Ovary (tissue), 9 donors: ENCODE measurements around the gene DYNLT3. TPM values are rescaled to one million over a fixed set of nuclear protein-coding genes. Genes with fewer than 3 reads are reported as not detected.

Source experiments
- DNase-seq, 5 donors: peaks; one replicate each; pipeline ENCODE4 v3.0.0-alpha.2; 2019 to 2020
- H3K27ac ChIP-seq, 2 donors: fragments of 200-600 bp; one replicate each; pipeline versions ENCODE4 v1.5.1 to v1.8.0; 2019 to 2022
- H3K27me3 ChIP-seq: fragments of 200-600 bp; one replicate; pipeline ENCODE4 v1.8.0; 2022
- H3K36me3 ChIP-seq: fragments of 200-600 bp; sonication (generic); one replicate; pipeline ENCODE4 v1.5.1; 2019
- H3K4me1 ChIP-seq: one replicate; pipeline ENCODE4 v1.8.1; 2013; ENCODE audit warnings: mild to moderate bottlenecking, moderate library complexity; ENCODE audit not compliant: insufficient read depth
- H3K4me3 ChIP-seq: fragments of 200-600 bp; sonication (generic); one replicate; pipeline ENCODE4 v1.5.1; 2017
- H3K9me3 ChIP-seq, 2 donors: fragments of 200-600 bp in 1 of 2; sonication (generic) in 1 of 2; one replicate each; pipeline versions ENCODE4 v1.5.1 to v1.8.1; 2013 to 2019; ENCODE audit warnings: mild to moderate bottlenecking in 1 of 2, moderate library complexity in 1 of 2
- EP300 ChIP-seq: sonication (generic); formaldehyde crosslinking; IDR thresholded peaks from one replicate; pipeline ENCODE4 v1.6.1; 2017; ENCODE audit warnings: antibody characterized with exemption
- POLR2A ChIP-seq: fragments of 450-650 bp; IDR thresholded peaks from one replicate; pipeline ENCODE4 v1.6.1; 2017; ENCODE audit warnings: antibody characterized with exemption, mild to moderate bottlenecking, moderate library complexity
- WGBS, 3 donors: extraction: QIAGEN DNeasy Blood & Tissue Kit in 1 of 3; methylation state at CpG; one replicate each; pipeline versions ENCODE4 v1.1.5 to v1.1.7; 2013 to 2017; 5-methylcytosine and 5-hydroxymethylcytosine counted together
- intact Hi-C, 4 donors: fragments of 100-400 bp; cut with DNase I; formaldehyde crosslinking; loops; one replicate each; pipeline versions ENCODE4 v1.11.0 to v1.15.1; 2022 to 2023
- polyA plus RNA-seq, 2 donors: library from polyadenylated mRNA; stranded (reverse); fragments of 200-250 nt in 1 of 2; fragments of 350-450 nt in 1 of 2; fragmentation: Illumina TruSeq in 1 of 2; extraction: RNeasy Lipid Tissue Mini Kit (QIAGEN cat#74804) in 1 of 2; gene quantifications; one replicate each; pipeline ENCODE4 v1.2.3, GENCODE V29; 2013 to 2014
- total RNA-seq, 7 donors: library from RNA; depleted of rRNA in 2 of 7; stranded (reverse); fragments of >200 nt in 2 of 7; fragmentation: NEBNext Ultra II Directional in 3 of 7; extraction: Animal tissue kit (Norgen Biotek cat#: 25700) in 3 of 7; gene quantifications; one replicate each; pipeline versions ENCODE4 v1.1.0 to v1.2.4, GENCODE V29; 2016 to 2023
- TF ChIP-seq, protein P1 (sequence below), 3 donors: fragments of 450-650 bp in 2 of 3; fragments of 200-600 bp in 1 of 3; IDR thresholded peaks; one replicate each; pipeline versions ENCODE4 v1.5.1 to v1.8.0; 2016 to 2022; ENCODE audit warnings: antibody characterized with exemption in 3 of 3, mild to moderate bottlenecking in 1 of 3
- donor health status: DM: no; HTN: no; CAD: no; lungs with moderate emphysema.
- donor health status: DM: no; HTN: no; CAD: no.
- donor health status: Bipolar disorder and iron deficiency.
- donor health status: DM: yes; HTN: yes; CAD: no.
- donor health status: DM: no; HTN: no; CAD: no.
- donor health status: DM: yes; HTN: yes; CAD: no.

The DYNLT3 gene
- total and polyA plus RNA-seq, 9 donors = 20.0 to 33.3 (median 28.0) TPM

DNA sequence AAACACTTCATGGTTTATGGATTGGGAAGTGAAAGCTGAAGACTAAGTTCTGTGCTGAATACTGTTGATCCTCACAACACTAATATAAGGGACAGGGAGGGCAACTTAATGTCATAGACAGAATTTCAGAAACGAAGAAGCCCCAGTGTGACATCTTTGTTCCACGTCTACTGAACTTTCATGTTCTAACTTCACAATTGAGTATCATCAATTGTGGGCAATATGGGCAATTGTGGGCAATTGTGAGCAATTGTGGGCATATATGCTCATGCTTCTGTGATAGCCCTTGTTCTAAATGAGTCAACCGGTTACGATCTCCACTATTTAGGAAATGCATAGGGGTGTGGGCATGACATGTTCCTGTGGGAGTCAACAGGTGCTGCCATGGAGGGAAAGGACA lies 33.8 kb downstream of the DYNLT3 start:
- WGBS, 3 donors = 72 to 80% (median 74%) methylated on average over 4 of the region's 4 CpGs
- Histone ChIP-seq H3K4me3 (no peak overlapping the region), H3K36me3 (no peaks in the 10 kb centered on the region), H3K9me3 (no peaks in the 10 kb centered on the region), H3K27me3 (no peaks in the 10 kb centered on the region), H3K27ac (no peak overlapping the region), H3K4me1 (no peaks in the 10 kb centered on the region)
- TF ChIP-seq POLR2A (no peak), EP300 (no peak)
- DNase-seq = no peak
- intact Hi-C loops = no loop called here

DNA sequence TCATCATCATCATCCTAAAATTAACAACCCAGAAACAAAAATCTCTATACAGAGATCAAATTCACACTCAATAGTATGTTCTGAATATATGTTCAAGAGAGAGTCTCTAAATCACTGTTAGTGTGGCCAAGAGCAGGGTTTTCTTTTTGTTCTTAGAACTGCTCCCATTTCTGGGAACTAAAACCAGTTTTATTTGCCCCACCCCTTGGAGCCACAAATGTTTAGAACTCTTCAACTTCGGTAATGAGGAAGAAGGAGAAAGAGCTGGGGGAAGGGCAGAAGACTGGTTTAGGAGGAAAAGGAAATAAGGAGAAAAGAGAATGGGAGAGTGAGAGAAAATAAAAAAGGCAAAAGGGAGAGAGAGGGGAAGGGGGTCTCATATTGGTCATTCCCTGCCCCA lies 35.3 kb downstream of the DYNLT3 start:
- WGBS, 3 donors = 33 to 60% (median 39%) methylated on average over 1 of the region's 1 CpG
- H3K27me3 ChIP-seq = no peaks in the 10 kb centered on the region
- DNase-seq = no peak
- no peak overlapping the region for H3K27ac ChIP-seq
- no peaks in the 10 kb centered on the region for H3K4me1 ChIP-seq
- intact Hi-C loops = no loop called here
- H3K4me3 ChIP-seq = no peak overlapping the region
- TF ChIP-seq POLR2A (no peak), EP300 (no peak)
- TF ChIP-seq, protein P1, sequence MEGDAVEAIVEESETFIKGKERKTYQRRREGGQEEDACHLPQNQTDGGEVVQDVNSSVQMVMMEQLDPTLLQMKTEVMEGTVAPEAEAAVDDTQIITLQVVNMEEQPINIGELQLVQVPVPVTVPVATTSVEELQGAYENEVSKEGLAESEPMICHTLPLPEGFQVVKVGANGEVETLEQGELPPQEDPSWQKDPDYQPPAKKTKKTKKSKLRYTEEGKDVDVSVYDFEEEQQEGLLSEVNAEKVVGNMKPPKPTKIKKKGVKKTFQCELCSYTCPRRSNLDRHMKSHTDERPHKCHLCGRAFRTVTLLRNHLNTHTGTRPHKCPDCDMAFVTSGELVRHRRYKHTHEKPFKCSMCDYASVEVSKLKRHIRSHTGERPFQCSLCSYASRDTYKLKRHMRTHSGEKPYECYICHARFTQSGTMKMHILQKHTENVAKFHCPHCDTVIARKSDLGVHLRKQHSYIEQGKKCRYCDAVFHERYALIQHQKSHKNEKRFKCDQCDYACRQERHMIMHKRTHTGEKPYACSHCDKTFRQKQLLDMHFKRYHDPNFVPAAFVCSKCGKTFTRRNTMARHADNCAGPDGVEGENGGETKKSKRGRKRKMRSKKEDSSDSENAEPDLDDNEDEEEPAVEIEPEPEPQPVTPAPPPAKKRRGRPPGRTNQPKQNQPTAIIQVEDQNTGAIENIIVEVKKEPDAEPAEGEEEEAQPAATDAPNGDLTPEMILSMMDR (IDR thresholded peaks at IDR 0.05) = no peak
- H3K36me3 ChIP-seq = no peaks in the 10 kb centered on the region
- H3K9me3 ChIP-seq = no peaks in the 10 kb centered on the region

DNA sequence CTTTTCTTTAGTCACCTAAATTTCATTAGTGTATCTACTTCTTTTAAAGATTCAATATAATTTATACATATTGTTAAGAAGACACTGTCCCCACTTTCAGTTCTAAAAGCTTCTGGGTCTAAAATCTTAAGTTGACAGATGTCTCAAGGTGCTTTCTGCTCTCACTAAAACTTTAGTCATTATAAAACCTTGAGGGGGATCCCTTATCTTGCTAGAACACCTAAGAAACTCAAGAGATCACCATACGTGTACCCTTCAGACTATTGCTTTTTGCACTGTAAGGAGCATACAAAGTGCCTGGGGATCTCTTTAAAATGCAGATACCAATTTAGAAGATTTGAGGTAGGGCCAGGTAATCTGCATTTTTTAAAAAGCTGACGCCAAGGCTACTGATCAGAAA lies 37.4 kb downstream of the DYNLT3 start:
- TF ChIP-seq, protein P1 (IDR thresholded peaks at IDR 0.05) = no peak
- TF ChIP-seq EP300 = no peak
- TF ChIP-seq POLR2A = no peak
- intact Hi-C loops = no loop called here
- H3K36me3 ChIP-seq = no peaks in the 10 kb centered on the region
- DNase-seq = no peak
- no peaks in the 10 kb centered on the region for H3K9me3 ChIP-seq
- 51 to 70% (median 69%) methylated on average over 2 of the region's 2 CpGs for WGBS, 3 donors
- no peaks in the 10 kb centered on the region for H3K4me1 ChIP-seq
- H3K4me3 ChIP-seq = no peak overlapping the region
- H3K27me3 ChIP-seq = no peaks in the 10 kb centered on the region
- H3K27ac ChIP-seq = no peak overlapping the region

DNA sequence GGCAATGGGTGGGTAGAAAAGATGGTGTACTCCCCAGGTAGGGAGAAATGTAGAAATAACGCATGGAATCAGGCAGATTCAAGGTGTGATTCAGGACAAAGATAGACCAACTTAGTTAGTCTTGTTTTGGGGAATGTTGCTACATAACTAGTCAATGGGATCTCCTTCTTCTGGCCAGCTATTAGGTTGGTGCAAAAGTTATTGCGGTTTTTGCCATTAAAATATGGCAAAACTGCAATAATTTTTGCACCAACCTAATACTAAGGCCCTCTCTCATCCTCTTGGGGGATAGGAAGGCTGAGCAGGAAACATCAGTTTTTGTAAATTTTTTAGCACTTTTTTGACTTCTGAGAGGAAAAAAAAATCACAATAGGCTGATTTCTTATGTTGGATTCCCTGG lies 44.3 kb downstream of the DYNLT3 start:
- Histone ChIP-seq H3K4me3 (no peak overlapping the region), H3K9me3 (no peaks in the 10 kb centered on the region), H3K27me3 (no peaks in the 10 kb centered on the region), H3K4me1 (no peaks in the 10 kb centered on the region), H3K27ac (no peak overlapping the region), H3K36me3 (no peaks in the 10 kb centered on the region)
- no peak for DNase-seq
- WGBS, 3 donors = 42 to 65% (median 49%) methylated on average over 2 of the region's 2 CpGs
- no peak for TF ChIP-seq POLR2A
- TF ChIP-seq, protein P1 (IDR thresholded peaks at IDR 0.05) = no peak
- TF ChIP-seq EP300 = no peak
- intact Hi-C loops = no loop called here

DNA sequence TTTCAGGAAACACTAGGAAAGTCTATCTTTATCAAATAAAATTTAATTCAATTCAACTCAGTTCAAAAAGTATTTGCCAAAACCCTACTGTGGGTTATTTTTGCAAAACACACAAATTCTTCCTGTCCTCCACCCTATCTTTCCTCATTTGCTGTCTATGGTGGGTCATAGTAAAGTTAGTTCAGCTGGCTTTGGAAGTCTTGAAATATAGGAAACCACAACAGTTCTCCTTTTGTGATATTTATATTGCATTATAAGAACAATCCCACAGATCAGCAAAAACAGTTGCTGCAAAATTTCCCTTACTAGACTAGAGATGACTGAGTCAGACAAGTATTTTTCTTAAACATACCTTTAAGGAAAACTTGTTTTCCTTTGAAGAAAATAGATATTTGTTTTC lies 45.3 kb downstream of the DYNLT3 start:
- no peaks in the 10 kb centered on the region for H3K9me3 ChIP-seq
- H3K27me3 ChIP-seq = no peaks in the 10 kb centered on the region
- intact Hi-C loops = no loop called here
- H3K4me3 ChIP-seq = no peak overlapping the region
- H3K27ac ChIP-seq = no peak overlapping the region
- H3K36me3 ChIP-seq = no peaks in the 10 kb centered on the region
- no peak for DNase-seq
- no peaks in the 10 kb centered on the region for H3K4me1 ChIP-seq
- TF ChIP-seq, protein P1 (IDR thresholded peaks at IDR 0.05) = no peak
- no peak for TF ChIP-seq EP300
- no peak for TF ChIP-seq POLR2A
